Esophagus mucosa (tissue), 1 donor: ENCODE data around the gene ANKRD11. TPM values are rescaled to one million over a fixed set of nuclear protein-coding genes. Genes with fewer than 3 reads are reported as not detected.
A peak's percentile ranks its signal among the peaks of the same experiment; 100 is the strongest.
"Not testable (repeated sequence)": the region's sequence is repeated elsewhere in the genome, so short reads cannot be mapped to it uniquely, and the experiment has no call there.

ENCODE experiments used
- ATAC-seq: fragments of 200-7000 bp; cut with Tn5 transposase; one replicate; pipeline ENCODE4 v1.9.1; 2020
- total RNA-seq: library from RNA; stranded (reverse); gene quantifications from one replicate; pipeline ENCODE4 v1.2.4, GENCODE V29; 2023
- donor health status: DM: yes; HTN: yes; CAD: no.

Gene ANKRD11
- total RNA-seq, 1 donor from 2014 or later: 81.1 TPM

DNA sequence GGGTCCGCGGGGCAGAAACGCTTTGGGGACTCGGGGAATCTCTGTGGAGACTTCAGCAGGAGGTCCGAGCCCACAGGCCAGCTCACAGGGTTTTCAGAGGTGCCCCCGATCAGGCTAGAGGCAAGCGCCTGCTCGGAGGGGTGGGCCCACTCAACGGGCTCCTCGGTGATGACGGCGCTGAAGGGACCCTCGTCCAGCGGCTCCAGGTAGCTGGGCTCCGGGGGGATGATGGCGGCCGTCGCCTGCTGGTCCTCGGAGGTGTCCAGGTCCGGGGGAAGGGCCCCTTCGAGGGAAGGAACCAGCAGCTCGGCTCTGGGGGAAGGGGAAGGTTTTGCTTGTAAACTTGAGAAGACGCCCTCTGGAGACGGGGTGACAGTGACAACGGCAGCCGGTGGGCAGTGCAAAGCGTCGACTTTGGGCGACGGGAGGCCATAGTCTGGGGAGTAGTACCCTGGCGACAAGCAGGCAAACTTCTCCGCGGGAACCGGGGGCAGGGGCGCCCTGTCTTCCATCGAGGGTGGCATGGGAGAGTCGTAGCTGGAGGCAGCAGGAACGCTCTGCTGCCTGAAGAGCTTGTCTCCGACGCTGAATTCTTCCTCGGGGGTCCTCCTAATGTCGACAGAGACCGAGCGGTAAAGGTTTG, 209.7 kb downstream of the ANKRD11 start:
- no peak for ATAC-seq

DNA sequence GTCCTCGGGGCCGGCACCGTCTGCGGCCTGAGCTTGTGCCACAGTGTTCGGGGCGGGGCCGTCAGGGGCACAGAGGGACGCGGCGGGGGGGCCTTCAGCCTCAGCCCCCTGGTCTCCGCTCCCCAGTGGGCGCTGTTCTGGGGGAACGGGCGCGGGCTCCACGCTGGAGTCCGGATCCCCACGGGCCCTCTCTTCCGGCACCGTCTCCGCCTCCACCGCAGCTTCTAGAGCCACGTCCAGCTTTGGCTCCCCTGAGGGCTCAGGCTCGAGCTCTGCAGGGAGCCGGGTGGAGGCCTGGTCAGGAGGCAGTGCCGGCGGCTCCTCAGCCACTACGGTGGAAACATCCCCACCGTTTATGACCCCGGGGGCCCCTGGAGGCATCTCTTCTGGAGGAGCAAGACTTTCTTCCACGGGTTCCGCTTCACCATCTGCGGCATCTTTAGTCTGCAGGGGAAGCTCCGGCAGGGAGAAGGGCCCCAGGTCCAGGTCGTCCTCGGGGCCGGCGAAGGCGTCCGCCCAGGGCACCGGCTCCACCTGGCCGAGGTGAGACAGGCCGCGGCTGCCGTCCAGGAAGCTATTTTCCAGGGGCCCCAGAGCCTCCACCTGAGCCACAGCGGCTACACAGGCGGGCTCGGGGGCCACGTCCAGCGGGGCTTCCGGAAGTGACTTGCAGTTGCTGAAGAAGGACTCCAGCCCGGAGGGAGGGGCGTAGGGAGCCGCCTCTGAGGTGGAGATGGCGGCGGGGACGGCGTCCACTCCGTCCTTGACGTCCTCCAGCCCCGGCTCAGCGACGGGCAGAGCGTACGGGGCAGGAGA, 210.5 kb downstream of the ANKRD11 start:
- peak; percentile 16 for ATAC-seq

DNA sequence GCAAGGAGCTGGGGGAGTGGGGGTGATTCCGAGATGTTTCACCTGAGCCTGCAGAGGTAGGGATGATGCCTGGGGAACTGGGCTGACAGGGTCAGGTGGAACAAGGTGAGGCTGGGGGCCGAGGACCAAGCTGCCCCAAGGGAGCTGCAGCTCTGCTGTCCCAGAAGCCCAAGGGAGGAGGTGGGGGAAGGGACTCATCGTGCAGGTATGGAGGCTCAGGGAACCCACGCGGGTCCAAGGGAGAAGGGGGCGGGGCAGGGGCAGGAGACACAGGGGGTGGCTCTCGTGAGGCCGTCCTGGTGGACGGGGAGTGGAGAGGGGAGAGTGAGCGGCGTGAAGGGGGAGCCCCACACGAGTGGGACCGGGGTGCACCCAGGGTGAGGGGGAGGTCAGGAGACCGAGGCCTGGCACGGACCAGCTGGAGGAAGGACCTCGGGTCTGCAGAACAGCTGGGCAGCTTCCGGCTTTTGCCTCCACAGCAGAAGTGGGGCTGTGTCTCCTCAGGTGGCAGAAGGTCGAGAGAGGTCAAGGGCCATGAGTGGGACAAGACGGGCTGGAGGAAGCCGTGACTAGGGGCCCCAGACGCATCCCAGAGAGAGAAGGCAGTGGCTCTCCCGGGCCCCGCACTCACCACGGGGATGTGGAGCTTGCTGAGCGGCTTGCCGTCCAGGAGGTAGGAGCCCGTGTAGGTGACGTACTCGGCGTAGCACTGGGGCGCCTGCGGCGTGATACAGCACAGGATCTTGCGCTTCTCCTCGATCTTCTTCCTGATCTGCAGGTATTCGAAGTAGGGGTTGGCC, 211.7 kb downstream of the ANKRD11 start:
- ATAC-seq: no peak

DNA sequence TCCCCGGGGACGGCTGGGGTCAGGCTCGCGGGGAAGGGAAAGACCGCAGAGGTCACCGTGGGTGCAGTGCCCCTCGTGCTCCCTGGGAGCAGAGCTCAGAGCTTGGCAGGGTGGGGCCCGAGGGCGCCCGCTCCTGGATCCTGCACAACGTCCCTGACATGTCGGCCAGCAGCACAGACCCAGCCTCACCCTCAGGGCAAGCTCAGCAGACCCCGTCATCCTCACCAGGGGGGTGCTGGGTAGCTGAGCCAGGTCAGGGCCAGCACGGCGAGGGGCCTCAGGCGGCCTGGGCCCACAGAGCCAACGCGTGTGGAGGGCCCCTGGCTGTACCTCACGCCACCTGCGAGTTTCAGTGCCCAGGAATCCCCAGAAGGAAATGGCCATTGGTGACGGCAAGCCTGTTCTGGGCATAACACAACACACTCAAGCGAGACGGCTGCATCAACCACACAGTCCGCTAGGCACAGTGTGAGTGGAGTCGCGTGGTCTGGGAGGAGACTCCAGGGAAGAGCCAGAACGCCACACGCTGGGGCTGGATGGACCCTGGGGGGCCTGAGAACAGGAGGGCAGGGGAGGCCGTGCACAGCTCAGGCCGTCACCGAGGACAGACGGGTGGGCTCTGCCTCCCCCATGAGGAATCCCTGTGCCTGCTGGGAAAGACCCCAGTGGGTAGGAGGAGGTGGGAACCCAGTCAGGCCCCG, 212.6 kb downstream of the ANKRD11 start:
- no peak for ATAC-seq

DNA sequence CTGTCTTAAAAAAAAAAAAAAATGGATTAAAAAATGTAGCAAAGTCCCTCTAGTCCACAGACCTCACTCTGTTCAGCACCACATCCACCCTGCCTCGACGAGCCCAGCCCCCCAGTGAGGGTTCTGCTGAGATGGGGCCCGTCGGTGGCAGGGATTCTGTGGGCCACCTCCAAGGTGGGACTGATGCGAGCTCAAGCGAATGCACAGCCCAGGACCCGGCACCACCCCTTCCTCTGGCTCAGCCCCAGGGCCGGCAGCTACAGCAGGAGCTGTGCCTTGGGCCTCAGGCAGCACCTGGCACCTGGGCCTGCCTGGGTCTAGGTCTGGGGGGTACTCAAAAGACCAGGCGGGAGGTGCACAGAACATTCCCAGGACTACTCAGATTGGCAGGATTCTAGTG, 213.3 kb downstream of the ANKRD11 start:
- ATAC-seq: no peak

DNA sequence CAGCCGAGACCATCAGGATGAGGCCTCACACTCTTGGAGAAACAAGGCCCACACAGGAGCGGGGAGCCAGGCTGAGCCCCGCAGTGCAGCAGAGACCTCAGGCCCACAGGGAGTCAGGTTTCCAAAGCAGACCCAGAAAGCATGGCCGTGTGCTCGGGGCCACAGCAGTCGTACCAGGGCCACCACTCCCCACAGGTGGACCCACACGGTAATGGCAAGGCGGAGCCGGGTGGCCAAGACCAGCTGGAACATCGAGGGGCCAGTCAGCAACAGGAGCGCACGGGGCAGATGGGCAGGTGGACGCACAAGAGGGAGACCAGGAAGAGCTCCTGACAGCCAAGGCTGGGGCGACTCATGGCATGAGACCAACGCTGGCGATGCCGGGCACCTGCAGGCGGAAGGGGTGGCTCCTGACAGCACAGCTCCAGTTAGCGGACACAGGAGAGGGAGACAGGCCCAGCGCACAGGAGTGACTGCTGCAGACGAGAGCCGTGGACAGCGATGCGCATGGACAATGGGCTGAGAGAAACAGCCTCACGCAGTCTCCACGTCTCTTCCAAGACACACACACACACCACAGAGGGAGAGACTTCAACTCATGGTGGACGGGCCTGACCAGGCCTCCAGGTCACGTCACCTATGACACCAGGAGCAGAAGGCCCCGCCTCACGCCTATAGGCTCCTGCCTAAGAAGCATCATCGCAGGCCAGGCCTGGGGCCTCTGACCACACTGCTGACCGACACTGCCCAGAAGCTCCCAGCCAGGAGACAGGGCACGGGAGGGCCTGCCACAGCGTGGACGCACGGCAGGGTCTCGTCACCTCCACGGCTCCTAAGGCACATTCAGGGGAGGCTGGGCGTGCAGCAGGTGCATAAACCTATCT, 214.3 kb downstream of the ANKRD11 start:
- ATAC-seq: no peak

DNA sequence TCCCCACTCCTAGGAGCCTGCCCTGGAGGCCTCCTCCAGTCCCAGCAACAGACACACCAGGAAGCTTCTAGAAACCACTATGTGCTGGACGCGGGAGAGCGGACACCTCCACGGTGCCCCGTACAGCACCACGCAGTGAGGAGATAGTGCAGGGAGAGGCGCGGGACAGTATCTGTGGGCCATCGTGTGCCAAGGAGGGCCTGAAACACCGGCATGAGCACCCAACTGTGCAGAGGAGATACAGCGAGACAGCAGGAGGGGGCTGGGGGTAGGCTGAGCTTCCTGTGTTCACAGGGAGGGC, 215.1 kb downstream of the ANKRD11 start:
- no peak for ATAC-seq

DNA sequence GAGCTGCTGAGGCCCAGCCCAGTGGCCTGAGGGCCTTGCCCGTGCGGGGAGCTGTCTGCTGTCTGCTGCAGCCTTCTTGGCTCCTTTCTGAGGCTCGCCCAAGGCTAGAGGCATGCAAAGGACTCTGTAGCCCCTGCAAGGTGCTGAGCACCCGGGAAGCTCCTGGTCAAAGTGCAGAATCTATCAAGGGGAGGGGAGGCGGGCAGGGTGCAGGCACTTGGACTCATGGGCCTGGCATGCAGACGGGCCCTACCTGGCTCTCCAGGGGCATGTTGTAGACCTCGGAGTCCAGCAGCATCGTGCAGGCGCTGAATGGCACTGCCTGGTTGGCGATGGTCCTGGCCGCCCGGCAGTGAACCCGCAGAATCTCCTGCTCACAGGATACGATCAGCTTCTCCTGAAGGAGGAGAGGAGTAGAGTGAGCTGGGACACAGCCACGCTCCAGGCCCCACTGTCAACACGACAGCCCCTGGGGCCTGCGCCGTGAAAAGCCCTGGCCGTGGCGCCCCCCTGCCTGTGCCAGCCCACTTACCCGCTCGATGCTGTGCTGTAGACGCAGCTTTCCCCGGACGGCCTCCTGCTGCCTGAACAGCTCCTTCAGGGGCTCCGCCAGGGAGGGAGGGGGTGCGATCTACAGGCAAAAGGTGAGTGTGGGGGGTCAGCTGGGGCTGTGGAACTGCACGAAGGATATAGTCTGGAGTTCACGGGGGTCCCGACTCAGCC, 215.6 kb downstream of the ANKRD11 start:
- ATAC-seq: no peak

DNA sequence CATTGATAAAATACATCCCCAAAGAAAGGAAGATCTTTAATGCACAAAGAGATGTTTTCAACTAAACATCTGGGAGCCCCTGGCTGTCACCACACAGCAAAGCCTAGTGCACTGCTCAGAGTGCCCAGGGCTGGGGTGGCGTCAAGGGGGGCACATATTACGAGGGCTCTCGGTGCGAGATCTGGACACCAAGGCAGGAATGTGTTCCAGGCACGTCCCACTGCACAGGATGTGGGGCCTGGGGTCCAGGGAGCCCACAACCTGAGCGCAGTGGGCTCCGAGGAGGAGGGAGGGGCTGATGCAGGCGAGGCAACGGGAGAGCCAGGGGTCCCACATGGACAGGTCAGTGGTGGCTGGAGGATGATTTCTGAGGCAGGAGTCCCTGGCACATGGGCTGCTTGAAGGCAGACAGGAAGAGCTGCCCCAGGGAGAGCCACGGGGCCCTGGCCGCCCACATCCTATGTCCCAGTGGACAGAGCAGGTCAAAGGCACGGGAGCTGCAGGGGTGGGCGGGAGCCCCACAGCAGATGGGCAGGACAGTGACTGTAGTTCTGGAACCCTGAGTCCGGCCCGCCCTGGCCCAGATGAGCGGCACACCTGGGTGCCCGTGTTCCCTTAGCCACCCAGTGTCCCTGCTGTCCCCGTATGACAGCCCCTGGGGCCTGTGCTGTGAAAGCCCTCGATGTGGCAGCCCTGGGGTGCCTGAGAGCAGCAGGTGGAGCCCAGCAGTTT, 216.5 kb downstream of the ANKRD11 start:
- ATAC-seq: no peak

DNA sequence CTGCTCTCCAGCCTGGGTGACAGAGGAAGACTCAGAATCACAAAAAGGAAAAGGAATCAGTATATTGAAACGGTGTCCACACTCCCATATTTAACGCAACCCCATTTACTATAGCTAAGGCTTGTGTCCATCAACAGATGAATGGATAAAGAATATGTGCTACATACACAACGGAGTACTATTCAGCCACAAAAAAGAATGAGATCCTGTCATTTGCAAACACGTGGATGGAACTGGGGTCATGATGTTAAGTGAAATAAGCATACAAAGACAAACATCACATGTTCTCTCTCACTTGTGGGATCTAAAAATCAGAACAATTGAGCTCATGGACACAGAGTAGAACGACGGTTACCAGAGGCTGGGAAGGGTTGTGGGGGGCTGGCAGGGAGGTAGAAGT, 217.7 kb downstream of the ANKRD11 start:
- ATAC-seq: no peak

DNA sequence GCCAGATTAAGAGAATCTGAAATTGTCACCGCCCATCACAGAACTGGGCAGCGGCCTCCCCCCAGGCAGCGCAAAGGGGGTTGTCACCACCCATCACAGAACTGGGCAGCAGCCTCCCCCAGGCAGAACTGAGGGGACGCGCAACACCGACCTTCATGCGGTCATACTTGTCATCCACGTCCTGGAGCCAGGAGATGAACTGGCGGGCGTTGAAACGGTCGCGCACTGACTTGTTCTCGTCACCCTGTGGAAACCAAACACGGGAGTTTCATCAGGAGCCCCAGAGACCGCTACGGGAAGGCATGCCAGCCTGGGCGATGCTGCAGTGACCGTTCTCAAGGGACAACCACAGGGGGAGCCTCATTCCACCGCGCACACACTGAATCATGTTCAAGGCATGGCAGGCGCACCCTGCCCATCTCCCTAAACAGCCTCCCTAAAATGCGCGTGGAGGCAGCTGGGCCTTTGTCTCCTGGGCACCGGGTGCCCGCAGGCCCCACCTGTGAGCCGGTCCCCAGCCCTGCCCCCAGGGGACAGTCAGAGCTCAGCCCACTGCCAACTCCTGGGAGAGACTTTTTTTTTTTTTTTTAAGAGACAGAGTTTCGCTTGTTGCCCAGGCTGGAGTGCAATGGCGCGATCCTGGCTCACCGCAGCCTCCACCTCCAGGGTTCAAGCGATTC, 219.6 kb downstream of the ANKRD11 start:
- ATAC-seq: no peak

DNA sequence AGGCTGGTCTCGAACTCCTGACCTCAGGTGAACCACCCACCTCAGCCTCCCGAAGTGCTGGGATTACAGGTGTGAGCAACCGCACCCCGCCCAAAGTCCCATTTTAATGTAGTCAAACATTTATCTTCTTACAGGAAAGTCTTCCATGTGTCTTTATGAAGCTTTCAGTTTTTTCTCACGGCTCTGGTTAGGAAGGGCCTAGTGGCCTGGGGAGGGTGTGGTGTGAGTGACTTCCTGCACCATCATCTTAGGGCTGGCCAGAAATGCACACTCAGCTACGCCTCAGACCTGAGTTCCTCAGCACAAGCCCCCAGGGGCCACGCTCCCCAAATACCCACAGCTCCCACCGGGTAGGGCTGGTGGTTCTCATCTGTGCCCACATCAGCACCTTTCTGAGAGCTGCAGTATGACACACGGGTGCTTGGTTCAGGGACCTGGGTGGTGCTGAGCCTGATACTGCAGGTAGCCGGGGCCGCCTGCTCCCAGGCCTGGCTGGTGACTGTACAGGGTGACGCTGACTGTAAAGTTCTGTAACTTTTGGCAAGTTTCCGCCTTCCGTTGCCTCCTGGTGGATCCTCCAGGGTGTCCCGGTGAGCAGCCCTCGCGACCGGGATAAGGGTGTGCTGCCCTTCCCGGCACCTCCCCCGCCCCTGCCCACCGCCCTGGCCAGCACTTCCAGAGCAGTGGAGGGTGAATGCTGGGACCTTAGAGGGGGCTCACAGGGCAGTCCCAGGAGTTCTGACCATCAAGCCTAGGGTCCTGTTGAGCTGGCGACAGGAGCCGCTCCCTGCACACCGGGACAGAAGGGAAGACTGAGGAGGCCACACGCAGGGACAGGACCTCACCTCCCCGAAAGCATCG, 220.3 kb downstream of the ANKRD11 start:
- ATAC-seq: peak; percentile 38

DNA sequence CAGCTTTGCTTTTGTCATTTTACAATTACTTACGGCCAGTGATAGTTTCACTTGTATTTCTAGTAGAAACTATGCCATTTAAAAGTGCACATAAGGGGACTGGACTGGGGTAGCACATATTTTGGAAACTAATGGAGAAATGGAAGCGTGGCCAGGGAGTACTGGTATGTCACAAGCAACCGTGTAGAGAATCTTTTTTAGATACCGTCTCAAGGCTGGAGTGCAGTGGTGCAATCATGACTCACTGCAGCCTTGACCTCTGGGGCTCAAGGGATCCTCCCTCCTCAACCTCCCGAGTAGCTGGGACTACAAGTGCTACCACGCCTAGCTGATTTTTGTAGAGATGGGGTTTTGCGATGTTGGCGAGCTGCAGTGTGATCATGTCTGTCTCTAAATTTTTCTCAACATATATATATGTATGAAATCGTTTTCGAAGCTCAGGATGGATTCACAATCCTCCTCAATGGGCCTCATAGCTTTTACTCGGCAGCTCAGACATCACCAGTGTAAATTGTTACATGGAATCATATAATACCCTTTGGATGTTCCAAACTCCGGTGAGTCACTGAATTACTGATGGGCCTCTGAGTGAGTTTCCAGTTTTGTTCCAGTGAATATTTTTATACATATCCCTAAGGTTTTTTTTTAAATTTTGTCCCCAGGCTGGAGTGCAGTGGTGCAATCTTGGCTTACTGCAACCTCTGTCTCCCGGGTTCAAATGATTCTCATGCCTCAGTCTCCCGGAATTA, 221.2 kb downstream of the ANKRD11 start:
- no peak for ATAC-seq

DNA sequence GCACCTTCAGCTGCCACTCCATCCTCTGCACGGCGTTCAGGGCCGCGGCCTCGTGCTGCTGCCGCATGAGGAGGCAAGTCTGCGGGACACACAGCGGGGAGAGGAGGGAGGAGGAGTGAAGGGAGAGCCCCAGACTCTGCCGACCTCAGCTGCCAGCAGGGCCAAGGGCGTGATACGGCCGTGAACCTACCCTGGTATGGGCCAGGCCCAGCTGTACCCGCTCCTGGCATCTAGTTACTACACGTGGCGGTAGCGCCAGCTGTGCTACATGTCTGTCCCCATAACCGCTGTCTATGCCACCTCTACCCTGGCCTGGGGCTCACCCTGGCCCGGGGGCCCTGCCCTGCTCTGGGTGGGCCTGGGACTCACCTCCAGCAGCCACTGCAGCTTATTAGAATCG, 221.8 kb downstream of the ANKRD11 start:
- ATAC-seq: peak; percentile 11

DNA sequence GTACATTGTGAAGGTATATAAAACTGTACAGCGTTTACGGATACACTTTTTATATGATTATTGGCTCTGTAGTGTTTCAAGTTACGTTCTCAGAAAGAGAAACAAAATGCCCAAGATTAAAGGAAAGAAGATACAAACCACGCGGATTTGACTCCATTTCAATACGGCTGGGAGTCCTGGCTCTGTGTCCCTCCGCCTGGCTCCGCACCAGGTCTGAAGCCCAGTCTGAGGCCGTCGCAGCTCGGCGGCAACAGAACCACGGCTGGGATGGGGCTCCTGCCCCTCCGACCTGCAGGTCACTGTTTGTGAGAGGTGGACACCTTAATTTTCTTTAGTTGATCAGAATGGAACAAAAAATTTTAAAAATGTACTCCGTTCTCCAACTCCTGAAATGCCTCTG, 222.6 kb downstream of the ANKRD11 start:
- ATAC-seq: not testable (repeated sequence)

DNA sequence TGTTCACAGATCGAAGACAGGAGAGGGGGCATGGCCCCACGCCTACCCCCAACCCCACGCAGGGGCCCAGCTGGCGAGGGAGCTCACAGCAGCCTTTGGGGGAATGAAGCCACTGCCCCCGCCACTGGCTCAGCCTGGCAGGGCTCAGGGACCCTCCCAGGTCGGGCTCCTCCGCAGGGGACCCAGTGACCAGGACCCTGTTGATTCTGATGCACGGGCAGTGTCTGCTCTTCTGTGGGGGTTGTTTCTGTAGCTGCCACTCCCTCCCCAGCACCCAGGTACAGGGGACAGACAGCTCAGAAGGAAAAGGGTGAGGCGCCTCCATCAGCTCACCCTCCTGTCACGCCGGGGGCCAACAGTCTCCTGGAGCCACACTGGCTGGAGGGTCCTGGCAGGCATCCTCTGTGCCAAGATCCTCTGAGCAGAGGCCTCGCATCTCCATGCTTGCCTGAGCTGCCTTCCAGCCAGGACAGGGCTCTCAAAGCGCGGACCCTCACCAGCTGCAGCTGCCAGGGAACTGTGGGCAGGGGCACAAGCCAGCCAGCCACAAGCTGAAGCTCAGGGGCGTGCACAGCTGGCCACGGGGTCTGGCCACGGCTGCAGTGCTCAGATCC, 223.7 kb downstream of the ANKRD11 start:
- peak; percentile 9 for ATAC-seq

DNA sequence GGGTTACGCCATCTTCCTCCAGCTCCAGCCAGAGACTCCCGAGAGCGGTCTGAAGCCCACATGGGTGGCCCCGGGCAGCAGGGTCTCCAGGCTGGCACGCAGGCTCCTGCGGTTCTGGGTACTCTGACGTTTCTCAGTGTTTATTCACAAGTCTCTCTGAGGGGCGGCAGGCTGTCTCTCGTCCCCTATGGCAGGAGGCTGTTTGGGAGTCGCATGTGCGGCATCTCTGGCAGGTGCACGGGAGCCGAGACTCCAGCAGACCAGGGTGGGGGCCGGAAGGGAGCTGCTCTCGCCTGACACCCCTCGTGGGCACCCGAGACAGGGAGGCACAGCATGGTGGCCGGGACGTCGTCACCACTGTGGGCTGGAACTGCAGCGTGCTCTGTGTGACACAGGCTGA, 224.7 kb downstream of the ANKRD11 start:
- ATAC-seq: no peak
